ENCODE results near the gene PRSS23. TPM values are rescaled to one million over a fixed set of nuclear protein-coding genes. Genes with fewer than 3 reads are reported as not detected.
"Not testable (repeated sequence)": the region's sequence is repeated elsewhere in the genome, so short reads cannot be mapped to it uniquely, and the experiment has no call there.

The PRSS23 gene
- total RNA-seq, 2 donors from 2014 or later: 90.3 to 253 TPM

DNA sequence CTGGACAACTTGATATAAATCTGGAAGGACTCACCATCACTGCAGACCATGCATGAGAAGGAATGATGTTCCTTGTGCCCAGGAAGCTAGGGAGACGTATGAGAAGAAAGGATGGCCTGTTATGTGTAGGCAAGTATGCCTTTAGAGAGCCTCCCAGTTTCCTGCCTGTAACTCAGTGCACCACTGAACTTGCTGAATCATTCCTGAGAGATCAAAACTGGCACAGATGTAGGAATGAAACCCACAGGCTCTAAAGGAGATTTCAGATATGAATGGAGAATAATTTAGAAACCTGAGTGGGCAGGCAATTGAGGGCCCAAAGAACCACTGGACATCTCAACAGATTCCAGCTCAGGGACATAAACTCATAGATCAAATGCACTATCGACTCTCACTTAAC, 38.4 kb upstream of the PRSS23 start:
- no peaks in the 10 kb centered on the region for H3K9me3 ChIP-seq
- DNase-seq (ENCODE audit: low spot score) (no peak), ATAC-seq (ENCODE audit: insufficient number of reproducible peaks, low FRiP score, low read depth) (no peak)
- TF ChIP-seq, protein P1, sequence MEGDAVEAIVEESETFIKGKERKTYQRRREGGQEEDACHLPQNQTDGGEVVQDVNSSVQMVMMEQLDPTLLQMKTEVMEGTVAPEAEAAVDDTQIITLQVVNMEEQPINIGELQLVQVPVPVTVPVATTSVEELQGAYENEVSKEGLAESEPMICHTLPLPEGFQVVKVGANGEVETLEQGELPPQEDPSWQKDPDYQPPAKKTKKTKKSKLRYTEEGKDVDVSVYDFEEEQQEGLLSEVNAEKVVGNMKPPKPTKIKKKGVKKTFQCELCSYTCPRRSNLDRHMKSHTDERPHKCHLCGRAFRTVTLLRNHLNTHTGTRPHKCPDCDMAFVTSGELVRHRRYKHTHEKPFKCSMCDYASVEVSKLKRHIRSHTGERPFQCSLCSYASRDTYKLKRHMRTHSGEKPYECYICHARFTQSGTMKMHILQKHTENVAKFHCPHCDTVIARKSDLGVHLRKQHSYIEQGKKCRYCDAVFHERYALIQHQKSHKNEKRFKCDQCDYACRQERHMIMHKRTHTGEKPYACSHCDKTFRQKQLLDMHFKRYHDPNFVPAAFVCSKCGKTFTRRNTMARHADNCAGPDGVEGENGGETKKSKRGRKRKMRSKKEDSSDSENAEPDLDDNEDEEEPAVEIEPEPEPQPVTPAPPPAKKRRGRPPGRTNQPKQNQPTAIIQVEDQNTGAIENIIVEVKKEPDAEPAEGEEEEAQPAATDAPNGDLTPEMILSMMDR (IDR thresholded peaks at IDR 0.05): no peak
- no peaks in the 10 kb centered on the region for H3K36me3 ChIP-seq
- H3K4me1 ChIP-seq (ENCODE audit: control insufficient read depth in 1 of 2, low read depth in 2 of 2): peaks cover 0 to 4% of the 10 kb centered on the region in 2 donors
- H3K27ac ChIP-seq: no peak overlapping the region
- no peak overlapping the region for H3K4me3 ChIP-seq
- no peaks in the 10 kb centered on the region for H3K27me3 ChIP-seq (replicated peaks; ENCODE audit: insufficient read depth)

DNA sequence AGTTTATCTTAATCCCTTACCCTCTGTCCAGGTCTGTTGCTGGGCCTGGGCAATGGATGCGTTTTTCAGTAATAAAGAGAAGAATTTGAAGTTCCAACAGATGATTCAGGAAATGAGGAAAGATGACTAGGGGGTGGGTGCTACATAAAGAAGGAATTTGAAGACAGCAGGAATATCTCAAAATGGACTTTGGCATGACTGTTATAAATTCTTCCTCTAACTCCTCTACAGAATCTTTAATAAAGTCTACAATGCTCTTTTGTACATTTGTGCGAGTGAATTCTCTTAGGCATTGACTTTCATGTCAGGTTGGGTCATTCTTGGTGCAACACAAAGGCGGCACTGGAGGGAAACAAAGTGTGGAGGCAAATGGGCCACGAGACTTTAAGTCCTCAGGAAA, 35.1 kb upstream of the PRSS23 start:
- no peak overlapping the region for H3K27ac ChIP-seq
- no peak overlapping the region for H3K4me3 ChIP-seq
- ATAC-seq (ENCODE audit: insufficient number of reproducible peaks, low FRiP score, low read depth) (no peak), DNase-seq (ENCODE audit: low spot score) (no peak)
- H3K9me3 ChIP-seq: no peaks in the 10 kb centered on the region
- no peaks in the 10 kb centered on the region for H3K36me3 ChIP-seq
- no peaks in the 10 kb centered on the region for H3K27me3 ChIP-seq (replicated peaks; ENCODE audit: insufficient read depth)
- peaks cover 0 to 14% of the 10 kb centered on the region in 2 donors for H3K4me1 ChIP-seq (ENCODE audit: control insufficient read depth in 1 of 2, low read depth in 2 of 2)
- TF ChIP-seq, protein P1 (IDR thresholded peaks at IDR 0.05): no peak

DNA sequence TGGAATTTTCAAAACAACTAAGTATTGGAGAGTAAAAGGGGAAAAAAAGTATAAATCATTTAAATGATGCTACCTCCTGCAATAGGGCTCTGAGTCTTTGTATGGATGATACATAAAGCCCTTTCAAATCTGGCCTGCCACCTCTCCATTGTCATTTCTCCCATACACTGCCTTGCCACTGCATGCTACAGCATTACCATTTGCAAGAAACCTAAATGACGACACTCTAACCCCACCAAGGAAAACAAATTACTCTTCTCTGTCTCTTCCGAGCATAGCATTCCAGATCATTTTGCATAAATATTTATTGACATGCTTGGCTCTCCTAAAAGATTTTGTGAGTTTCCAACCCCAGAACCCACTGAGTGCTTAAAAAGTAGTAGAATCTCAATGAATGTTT, 34.5 kb upstream of the PRSS23 start:
- Histone ChIP-seq H3K9me3 (no peaks in the 10 kb centered on the region), H3K4me1 (ENCODE audit: control insufficient read depth in 1 of 2, low read depth in 2 of 2) (peaks cover 0 to 14% of the 10 kb centered on the region in 2 donors), H3K4me3 (no peak overlapping the region), H3K36me3 (no peaks in the 10 kb centered on the region), H3K27ac (no peak overlapping the region), H3K27me3 (replicated peaks; ENCODE audit: insufficient read depth) (no peaks in the 10 kb centered on the region)
- DNase-seq (ENCODE audit: low spot score): no peak
- no peak for ATAC-seq (ENCODE audit: insufficient number of reproducible peaks, low FRiP score, low read depth)
- TF ChIP-seq, protein P1 (IDR thresholded peaks at IDR 0.05): no peak

DNA sequence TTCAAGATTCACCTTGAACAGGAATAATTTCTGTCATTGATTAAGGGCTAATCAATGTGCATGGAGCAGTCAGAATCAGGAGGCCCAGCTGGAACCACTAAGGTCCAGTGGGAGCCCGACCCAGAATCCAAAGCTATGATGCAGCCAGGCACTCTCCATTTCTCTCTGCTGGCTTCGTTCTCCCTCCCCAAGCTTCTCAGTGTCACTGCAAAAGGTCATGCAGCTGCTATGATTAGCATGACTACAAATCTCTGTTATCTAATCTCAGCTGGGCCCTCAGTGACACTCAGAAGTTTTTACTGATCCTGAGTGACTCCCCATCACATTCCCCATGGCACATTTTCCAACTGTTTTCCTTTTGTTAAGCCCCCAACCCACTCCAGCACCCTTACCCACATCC, 31.1 kb upstream of the PRSS23 start:
- peaks cover 0 to 10% of the 10 kb centered on the region in 2 donors for H3K4me1 ChIP-seq (ENCODE audit: control insufficient read depth in 1 of 2, low read depth in 2 of 2)
- no peak overlapping the region for H3K4me3 ChIP-seq
- DNase-seq (ENCODE audit: low spot score): no peak
- H3K9me3 ChIP-seq: no peaks in the 10 kb centered on the region
- no peak overlapping the region for H3K27ac ChIP-seq
- no peaks in the 10 kb centered on the region for H3K36me3 ChIP-seq
- no peak for ATAC-seq (ENCODE audit: insufficient number of reproducible peaks, low FRiP score, low read depth)
- TF ChIP-seq, protein P1 (IDR thresholded peaks at IDR 0.05): no peak
- H3K27me3 ChIP-seq (replicated peaks; ENCODE audit: insufficient read depth): no peaks in the 10 kb centered on the region

DNA sequence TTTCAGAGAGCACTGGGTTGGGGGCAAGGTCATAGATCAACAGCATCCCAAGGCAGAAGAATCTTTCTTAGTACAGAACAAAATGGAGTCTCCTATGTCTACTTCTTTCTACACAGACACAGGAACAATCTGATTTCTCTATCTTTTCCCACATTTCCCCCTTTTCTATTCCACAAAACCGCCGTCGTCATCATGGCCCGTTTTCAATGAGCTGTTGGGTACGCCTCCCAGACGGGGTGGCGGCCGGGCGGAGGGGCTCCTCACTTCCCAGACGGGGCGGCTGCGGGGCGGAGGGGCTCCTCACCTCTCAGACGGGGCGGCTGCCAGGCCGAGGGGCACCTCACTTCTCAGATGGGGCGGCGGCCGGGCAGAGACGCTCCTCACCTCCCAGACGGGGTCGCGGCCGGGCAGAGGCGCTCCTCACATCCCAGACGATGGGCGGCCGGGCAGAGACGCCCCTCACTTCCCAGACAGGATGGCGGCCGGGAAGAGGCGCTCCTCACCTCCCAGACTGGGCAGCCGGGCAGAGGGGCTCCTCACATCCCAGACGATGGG, 29.8 kb upstream of the PRSS23 start:
- not testable (repeated sequence) for ATAC-seq (ENCODE audit: insufficient number of reproducible peaks, low FRiP score, low read depth); H3K9me3 ChIP-seq; H3K4me3 ChIP-seq; H3K27ac ChIP-seq; H3K27me3 ChIP-seq (replicated peaks; ENCODE audit: insufficient read depth); H3K36me3 ChIP-seq; DNase-seq (ENCODE audit: low spot score)
- H3K4me1 ChIP-seq (ENCODE audit: control insufficient read depth in 1 of 2, low read depth in 2 of 2): peaks cover 0 to 10% of the 10 kb centered on the region in 2 donors

DNA sequence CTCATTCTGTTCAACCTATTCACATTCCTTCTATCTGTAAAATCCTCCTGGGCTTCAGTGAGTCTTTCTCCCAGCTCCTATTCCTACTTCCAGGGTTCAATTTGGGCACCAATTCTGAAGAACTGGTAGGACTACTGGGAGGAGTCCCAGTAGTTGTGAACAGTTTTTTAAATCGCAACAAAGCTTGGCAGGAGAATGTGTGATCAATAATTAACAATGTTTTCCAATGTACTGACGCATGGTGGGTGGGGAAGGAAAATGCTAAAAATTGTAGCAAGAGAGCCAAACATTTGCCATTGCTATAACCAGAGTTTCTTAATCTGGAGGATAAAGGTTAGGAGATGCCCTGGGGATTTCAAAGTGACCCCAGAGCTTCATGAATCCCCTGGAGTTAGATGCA, 27.3 kb upstream of the PRSS23 start:
- DNase-seq (ENCODE audit: low spot score) (no peak), ATAC-seq (ENCODE audit: insufficient number of reproducible peaks, low FRiP score, low read depth) (no peak)
- Histone ChIP-seq H3K27ac (no peak overlapping the region), H3K27me3 (replicated peaks; ENCODE audit: insufficient read depth) (no peaks in the 10 kb centered on the region), H3K9me3 (no peaks in the 10 kb centered on the region), H3K4me1 (ENCODE audit: control insufficient read depth in 1 of 2, low read depth in 2 of 2) (peaks cover 0 to 10% of the 10 kb centered on the region in 2 donors), H3K36me3 (no peaks in the 10 kb centered on the region), H3K4me3 (no peak overlapping the region)
- TF ChIP-seq, protein P1 (IDR thresholded peaks at IDR 0.05): no peak
